Stomach (tissue), 9 donors: ENCODE results near the gene CBX1. TPM values are rescaled to one million over a fixed set of nuclear protein-coding genes. Genes with fewer than 3 reads are reported as not detected.
"Not testable (repeated sequence)": the region's sequence is repeated elsewhere in the genome, so short reads cannot be mapped to it uniquely, and the experiment has no call there.

ENCODE experiments used
- DNase-seq, 2 donors: peaks; one replicate each; pipeline versions ENCODE4 v3.0.0 to v3.0.0-alpha.2; 2013 to 2019
- H3K27ac ChIP-seq, 5 donors: fragments of 200-600 bp in 4 of 5; sonication (generic) in 4 of 5; one replicate each; pipeline ENCODE4 v1.5.1; 2013 to 2019; ENCODE audit warnings: mild to moderate bottlenecking in 1 of 5, moderate library complexity in 1 of 5
- H3K27me3 ChIP-seq, 3 donors: fragments of 200-600 bp; sonication (generic); one replicate each; pipeline ENCODE4 v1.5.1; 2017 to 2019; ENCODE audit warnings: mixed run types in 1 of 3
- H3K36me3 ChIP-seq, 4 donors: fragments of 200-600 bp; sonication (generic); 1 replicate in 3 of 4; 2 replicates in 1 of 4; pipeline ENCODE4 v1.5.1; 2016 to 2019
- H3K4me1 ChIP-seq, 4 donors: fragments of 200-600 bp; sonication (generic); one replicate each; pipeline ENCODE4 v1.5.1; 2016 to 2019
- H3K4me3 ChIP-seq, 4 donors: fragments of 200-600 bp; sonication (generic) in 3 of 4; one replicate each; pipeline ENCODE4 v1.5.1; 2016 to 2019; ENCODE audit warnings: mild to moderate bottlenecking in 1 of 4
- H3K9me3 ChIP-seq, 4 donors: fragments of 200-600 bp; sonication (generic); one replicate each; pipeline ENCODE4 v1.5.1; 2016 to 2019
- EP300 ChIP-seq: sonication (generic); formaldehyde crosslinking; IDR thresholded peaks from one replicate; pipeline ENCODE4 v1.6.1; 2017; ENCODE audit warnings: antibody characterized with exemption
- POLR2A ChIP-seq, 4 donors: fragments of 450-650 bp; IDR thresholded peaks; one replicate each; pipeline ENCODE4 v1.6.1; 2016; ENCODE audit warnings: antibody characterized with exemption in 4 of 4, control low read depth in 2 of 4, mild to moderate bottlenecking in 1 of 4, moderate library complexity in 1 of 4
- POLR2AphosphoS5 ChIP-seq, 3 donors: sonication (generic); formaldehyde crosslinking; IDR thresholded peaks; one replicate each; pipeline ENCODE4 v1.6.1; 2016; ENCODE audit warnings: antibody characterized with exemption in 3 of 3
- WGBS, 5 donors: extraction: QIAGEN DNeasy Blood & Tissue Kit in 3 of 5; methylation state at CpG; one replicate each; pipeline versions ENCODE4 v1.1.5 to v1.1.7; 2013 to 2018; 5-methylcytosine and 5-hydroxymethylcytosine counted together
- intact Hi-C: fragments of 100-400 bp; cut with DNase I; formaldehyde crosslinking; loops from one replicate; pipeline ENCODE4 v1.15.1; 2023; ENCODE audit warnings: low total_unique reads
- polyA plus RNA-seq, 3 donors: library from polyadenylated mRNA; stranded (reverse); fragments of 200-250 nt; gene quantifications; one replicate each; pipeline ENCODE4 v1.2.3, GENCODE V29; 2013
- total RNA-seq, 5 donors: library from RNA; depleted of rRNA; stranded (reverse); fragments of >200 nt; gene quantifications; one replicate each; pipeline versions ENCODE4 v1.1.0 to v1.2.3, GENCODE V29; 2014 to 2016
- TF ChIP-seq, protein P1 (sequence below), 7 experiments: fragments of 450-650 bp in 4 of 7; fragments of 200-600 bp in 3 of 7; sonication (generic) in 3 of 7; IDR thresholded peaks; one replicate each; pipeline ENCODE4 v1.5.1; 2016 to 2019; ENCODE audit warnings: antibody characterized with exemption in 7 of 7, control low read depth in 2 of 7, mild to moderate bottlenecking in 1 of 7
- donor health status: healthy with polysubstance abuse.
- donor health status: Bipolar disorder and iron deficiency.
- donor health status: healthy.

CBX1 gene
- total and polyA plus RNA-seq, 8 donors: 12.8 to 65.6 (median 27.2) TPM

DNA sequence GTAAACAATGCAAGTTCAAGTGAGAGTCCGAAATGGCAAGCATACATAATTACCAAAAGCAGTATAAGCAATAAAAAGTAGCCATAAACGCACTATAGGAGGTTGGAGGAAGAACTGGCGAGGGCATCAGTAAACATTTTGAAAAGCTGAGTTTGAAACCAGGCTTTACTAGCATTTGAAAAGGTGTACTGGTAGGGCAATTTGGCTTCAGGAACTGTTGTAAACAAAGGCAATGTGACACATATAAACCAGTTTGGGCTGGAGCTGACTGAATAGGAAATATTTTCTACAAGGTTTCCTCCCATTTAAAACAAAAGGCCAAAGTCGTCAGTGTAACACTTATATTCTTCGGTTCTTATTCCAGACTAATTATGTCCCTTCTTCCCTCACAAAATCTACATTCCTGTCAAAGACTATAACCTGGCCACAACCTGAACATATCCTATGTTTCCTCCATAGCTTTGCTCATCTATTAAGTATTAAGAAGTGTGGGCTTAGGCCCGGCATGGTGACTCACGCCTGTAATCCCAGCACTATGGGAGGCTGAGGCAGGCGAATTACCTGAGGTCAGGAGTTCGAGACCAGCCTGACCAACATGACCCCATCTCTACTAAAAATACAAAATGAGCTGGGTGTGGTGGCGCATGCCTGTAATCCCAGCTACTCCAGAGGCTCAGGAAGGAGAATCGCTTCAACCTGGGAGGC is 7.8 kb downstream of the CBX1 start:
- Histone ChIP-seq H3K4me1 (peaks cover 0 to 32% (median 10%) of the 10 kb centered on the region in 4 donors), H3K27ac (no peak overlapping the region), H3K4me3 (no peak overlapping the region), H3K9me3 (no peaks in the 10 kb centered on the region), H3K36me3 (peaks cover 0 to 24% (median 20%) of the 10 kb centered on the region in 4 donors), H3K27me3 (no peaks in the 10 kb centered on the region)
- TF ChIP-seq, protein P1, sequence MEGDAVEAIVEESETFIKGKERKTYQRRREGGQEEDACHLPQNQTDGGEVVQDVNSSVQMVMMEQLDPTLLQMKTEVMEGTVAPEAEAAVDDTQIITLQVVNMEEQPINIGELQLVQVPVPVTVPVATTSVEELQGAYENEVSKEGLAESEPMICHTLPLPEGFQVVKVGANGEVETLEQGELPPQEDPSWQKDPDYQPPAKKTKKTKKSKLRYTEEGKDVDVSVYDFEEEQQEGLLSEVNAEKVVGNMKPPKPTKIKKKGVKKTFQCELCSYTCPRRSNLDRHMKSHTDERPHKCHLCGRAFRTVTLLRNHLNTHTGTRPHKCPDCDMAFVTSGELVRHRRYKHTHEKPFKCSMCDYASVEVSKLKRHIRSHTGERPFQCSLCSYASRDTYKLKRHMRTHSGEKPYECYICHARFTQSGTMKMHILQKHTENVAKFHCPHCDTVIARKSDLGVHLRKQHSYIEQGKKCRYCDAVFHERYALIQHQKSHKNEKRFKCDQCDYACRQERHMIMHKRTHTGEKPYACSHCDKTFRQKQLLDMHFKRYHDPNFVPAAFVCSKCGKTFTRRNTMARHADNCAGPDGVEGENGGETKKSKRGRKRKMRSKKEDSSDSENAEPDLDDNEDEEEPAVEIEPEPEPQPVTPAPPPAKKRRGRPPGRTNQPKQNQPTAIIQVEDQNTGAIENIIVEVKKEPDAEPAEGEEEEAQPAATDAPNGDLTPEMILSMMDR (IDR thresholded peaks at IDR 0.05): no peak
- TF ChIP-seq EP300 (no peak), POLR2A (IDR thresholded peaks at IDR 0.05) (no peak)
- 82 to 91% (median 88%) methylated on average over 11 of the region's 11 CpGs for WGBS, 5 donors
- intact Hi-C loops: no loop called here
- no peak for DNase-seq

DNA sequence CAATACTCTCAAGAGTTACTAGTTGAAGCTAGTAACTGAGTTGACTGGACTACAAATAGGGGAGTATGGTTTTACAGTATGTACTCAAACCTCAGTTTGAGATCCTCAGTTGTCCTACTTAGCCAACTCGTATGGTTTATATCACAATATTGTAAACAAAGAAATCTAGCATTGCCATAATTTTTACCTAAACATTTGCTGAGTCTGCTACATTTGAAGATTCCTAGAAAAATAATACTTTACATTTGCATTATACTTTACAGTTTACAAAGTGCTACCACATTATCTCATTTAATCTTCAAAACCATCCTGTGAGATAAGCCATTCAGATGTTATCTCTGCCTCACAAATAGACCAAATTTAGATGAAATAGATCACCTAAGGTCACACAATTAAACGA is 16.3 kb downstream of the CBX1 start:
- no peak overlapping the region for H3K4me3 ChIP-seq
- H3K27ac ChIP-seq: no peak overlapping the region
- WGBS, 5 donors: 32 to 47% (median 41%) methylated on average over 2 of the region's 2 CpGs
- no peaks in the 10 kb centered on the region for H3K27me3 ChIP-seq
- peaks cover 0 to 3% (median 0%) of the 10 kb centered on the region in 4 donors for H3K36me3 ChIP-seq
- no peaks in the 10 kb centered on the region for H3K9me3 ChIP-seq
- TF ChIP-seq EP300 (no peak), POLR2A (IDR thresholded peaks at IDR 0.05) (no peak), POLR2AphosphoS5 (IDR thresholded peaks at IDR 0.05) (no peak)
- TF ChIP-seq, protein P1 (IDR thresholded peaks at IDR 0.05): no peak
- H3K4me1 ChIP-seq: peaks cover 0 to 30% (median 18%) of the 10 kb centered on the region in 4 donors
- intact Hi-C loops: no loop called here
- no peak for DNase-seq

DNA sequence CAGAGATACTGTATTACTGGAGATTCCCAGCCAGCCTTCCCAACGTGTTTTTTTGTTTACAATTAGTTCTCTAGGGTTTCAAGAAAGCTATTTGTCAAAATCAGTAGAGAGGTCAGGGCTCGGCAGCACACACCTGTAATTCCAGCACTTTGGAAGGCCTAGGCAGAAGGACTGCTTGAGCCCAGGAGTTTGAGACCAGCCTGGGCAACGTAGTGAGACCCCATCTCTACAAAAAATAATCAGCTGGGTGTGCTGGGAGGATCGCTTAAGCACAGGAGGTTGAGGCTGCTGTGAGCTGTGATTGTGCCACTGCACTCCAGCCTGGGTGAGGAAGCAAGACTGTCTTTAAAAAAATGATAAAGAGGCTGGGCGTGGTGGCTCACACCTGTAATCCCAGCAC is 19.4 kb downstream of the CBX1 start:
- no peaks in the 10 kb centered on the region for H3K27me3 ChIP-seq
- intact Hi-C loops: no loop called here
- no peaks in the 10 kb centered on the region for H3K9me3 ChIP-seq
- 74 to 80% (median 76%) methylated on average over 5 of the region's 5 CpGs for WGBS, 5 donors
- H3K27ac ChIP-seq: no peak overlapping the region
- H3K36me3 ChIP-seq: peaks cover 0 to under 1% (median under 1%) of the 10 kb centered on the region in 4 donors
- H3K4me3 ChIP-seq: no peak overlapping the region
- TF ChIP-seq POLR2A (IDR thresholded peaks at IDR 0.05) (no peak), EP300 (no peak), POLR2AphosphoS5 (IDR thresholded peaks at IDR 0.05) (no peak)
- TF ChIP-seq, protein P1 (IDR thresholded peaks at IDR 0.05): no peak
- peaks cover 0 to 26% (median 19%) of the 10 kb centered on the region in 4 donors for H3K4me1 ChIP-seq
- no peak for DNase-seq

DNA sequence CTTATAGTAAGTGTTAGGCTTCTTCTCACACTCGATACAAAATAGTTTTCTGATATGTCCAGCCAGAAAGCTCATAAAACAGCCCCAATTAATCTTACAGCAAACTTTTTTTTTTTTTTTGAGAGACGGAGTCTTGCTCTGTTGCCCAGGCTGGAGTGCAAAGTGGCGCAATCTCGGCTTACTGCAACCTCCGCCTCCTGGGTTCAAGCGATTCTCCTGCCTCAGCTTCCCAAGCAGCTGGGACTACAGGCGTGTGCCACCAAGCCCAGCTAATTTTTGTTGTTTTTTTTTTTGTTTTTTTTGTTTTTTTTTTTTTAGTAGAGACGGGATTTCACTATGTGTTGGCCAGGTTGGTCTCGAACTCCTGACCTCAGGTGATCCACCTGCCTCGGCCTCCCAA is 24.1 kb downstream of the CBX1 start:
- not testable (repeated sequence) for H3K4me1 ChIP-seq, H3K27ac ChIP-seq, DNase-seq, H3K27me3 ChIP-seq, H3K4me3 ChIP-seq, H3K9me3 ChIP-seq
- peaks cover 10 to 46% (median 41%) of the 10 kb centered on the region in 4 donors for H3K36me3 ChIP-seq
- WGBS, 5 donors: 89 to 95% (median 91%) methylated on average over 9 to 10 of the region's 10 CpGs
- intact Hi-C loops: loop anchor here (5.0 kb wide), 2 partner anchors 50 kb away; no protein-coding TSS in a partner anchor
